ENCODE measurements around the gene CMYA5.
"Not testable (repeated sequence)": the region's sequence is repeated elsewhere in the genome, so short reads cannot be mapped to it uniquely, and the experiment has no call there.

Gene CMYA5

DNA sequence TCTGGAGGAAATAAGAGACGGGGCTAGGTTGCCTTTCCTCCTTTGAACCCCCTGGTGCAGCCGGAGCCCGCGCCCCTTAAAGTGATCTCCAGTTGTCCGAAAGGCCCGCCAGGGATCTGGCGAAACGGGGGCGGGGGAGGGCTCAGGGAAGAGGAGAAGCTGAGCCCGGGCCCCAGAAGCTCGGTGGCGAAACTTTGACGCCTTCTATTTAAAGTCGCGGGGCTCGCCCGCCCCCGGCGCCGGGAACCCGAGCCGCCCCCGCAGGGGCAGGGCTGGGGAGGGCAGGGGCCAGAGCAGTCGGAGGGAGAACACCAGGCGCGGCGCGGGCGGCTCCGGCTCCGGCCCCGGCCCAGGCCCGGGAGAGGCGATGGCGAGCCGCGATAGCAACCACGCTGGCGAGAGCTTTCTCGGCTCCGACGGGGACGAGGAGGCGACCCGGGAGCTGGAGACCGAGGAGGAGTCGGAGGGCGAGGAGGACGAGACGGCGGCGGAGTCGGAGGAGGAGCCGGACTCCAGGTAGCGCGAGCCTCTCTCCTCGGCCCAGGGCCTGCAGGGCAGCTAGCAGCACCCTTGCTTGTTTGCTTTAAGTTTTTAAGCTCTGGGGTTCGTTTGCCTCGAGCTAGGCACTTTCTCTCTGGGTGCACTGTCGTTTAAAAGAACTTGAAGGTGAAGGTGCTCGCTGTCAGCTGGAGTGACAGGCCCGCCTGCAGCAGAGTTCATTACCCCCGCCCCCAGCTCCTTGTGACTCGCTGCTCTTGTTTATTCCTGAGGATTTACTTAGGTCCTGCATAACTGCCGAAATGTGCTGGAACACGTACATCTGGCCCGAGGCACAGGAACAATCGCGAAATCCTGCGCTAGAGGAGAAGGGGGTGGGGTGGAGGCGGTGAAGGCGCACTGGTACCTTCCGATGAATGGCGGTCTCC lies at the start of gene CMYA5:
Gene CMYA5 (plus strand): TSS at position 296 of the 926 bp plus-strand sequence. CDS start 72 bp downstream, at position 368.
- no peak for DNase-seq

DNA sequence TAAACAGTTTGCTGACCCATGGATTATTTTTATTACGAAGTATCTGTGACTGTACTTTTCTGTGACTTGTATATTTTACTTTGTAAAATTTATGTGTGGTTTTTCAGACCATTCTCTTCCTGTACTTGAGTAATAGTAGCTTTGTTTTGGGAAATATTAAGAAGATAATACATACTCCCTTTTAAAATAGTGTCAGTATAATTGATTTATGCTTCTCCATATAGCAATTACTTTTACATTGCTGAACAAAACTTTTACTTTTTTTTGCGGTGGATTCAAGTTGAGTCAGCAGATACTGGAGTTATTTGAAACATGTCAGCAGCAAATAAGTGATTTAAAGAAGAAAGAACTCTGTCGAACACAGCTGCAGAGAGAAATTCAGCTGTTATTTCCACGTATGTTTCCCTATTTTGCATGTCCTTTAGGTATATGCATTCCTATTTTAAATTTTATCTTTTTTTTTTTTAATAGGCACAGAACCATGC lies 49.0 kb upstream of the CMYA5 start:
- no peak for DNase-seq

DNA sequence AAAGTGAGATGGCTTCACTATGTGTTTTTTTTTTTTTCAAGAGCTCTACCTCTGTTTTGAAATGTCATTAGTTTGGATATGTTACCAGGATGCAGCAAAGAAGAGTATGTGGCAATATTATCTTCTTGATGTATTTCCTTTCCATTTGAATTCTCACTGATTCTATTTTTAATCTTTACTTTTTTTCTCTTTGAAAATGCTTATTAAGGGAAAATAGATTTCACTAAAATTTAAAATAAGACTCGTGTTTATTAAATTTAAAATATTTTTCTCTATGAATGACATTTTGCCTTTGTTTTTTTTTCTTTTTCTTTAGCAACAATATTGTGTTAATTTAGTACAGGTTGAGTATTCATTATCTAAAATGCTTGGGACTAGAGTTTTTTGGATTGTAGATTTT lies 48.2 kb upstream of the CMYA5 start:
- no peak for DNase-seq

DNA sequence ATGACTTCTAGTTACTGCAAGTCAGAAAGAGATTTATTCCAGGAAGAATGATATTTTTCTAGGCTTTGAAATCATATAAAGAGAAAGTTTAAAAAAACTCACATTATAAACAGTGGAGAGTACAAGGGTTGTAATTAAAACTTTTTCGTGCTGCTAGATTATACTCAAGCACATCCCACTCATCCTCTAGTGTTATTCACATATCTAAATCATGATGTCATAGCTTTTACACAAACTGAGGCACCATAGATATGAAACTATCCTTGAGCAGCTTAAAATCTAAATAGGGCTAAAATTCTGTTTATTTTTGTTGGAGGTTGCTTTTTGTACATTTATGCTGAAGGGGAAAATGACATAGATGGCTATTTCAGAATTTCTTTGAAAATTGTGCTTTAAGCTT lies 47.4 kb upstream of the CMYA5 start:
- no peak for DNase-seq

DNA sequence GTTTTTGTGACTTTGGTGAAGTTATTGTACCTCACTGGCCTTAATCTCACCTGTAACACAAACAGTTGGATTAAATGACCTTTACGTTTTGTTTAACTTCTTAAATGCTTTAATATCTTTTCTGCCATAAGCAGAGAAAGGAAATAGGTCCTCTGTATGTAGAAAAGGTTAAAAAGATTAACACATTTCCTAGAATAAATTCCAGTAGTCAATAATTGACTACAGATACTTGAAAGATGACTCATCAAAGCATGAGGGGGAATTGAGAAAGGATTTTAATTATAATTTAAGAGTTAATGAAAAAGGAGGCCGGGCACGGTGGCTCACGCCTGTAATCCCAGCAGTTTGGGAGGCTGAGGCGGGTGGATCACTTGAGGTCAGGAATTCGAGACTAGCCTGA lies 35.8 kb upstream of the CMYA5 start:
- no peak for DNase-seq

DNA sequence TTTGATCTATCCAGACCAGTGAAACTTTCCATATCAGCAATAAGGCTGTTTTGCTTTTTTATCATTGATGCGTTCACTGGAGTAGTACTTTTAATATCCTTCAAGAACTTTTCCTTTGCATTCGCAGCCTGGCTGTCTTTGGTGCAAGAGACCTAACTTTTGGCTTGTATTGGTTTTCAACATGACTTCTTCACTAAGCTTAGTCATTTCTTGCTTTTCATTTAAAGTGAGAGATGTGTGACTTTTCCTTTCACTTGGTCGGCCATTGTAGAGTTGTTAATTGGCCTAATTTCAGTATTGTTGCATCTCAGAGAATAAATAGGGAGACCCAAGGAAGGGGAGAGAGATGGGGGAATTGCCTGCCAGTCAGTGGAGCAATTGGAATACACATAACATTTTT lies 26.4 kb upstream of the CMYA5 start:
- DNase-seq = no peak

DNA sequence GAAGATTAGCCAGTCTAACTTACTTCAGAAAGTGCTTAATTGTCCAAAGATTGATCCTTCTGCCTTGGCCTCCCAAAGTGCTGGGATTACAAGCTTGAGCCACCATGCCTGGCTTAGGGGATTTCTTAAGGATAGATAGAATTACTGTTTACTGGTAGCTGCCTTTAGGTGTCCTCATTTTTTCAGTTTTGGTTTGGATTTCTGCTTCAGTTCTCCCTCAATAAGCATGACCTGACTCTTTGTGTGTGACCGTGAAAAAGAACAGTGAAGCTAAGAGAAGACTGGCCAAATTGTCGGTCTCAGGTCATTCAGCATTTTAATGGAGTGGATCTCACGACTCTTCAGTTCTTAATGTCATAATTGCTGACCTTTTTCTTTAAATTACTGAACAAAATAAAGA lies 22.9 kb upstream of the CMYA5 start:
- no peak for DNase-seq

DNA sequence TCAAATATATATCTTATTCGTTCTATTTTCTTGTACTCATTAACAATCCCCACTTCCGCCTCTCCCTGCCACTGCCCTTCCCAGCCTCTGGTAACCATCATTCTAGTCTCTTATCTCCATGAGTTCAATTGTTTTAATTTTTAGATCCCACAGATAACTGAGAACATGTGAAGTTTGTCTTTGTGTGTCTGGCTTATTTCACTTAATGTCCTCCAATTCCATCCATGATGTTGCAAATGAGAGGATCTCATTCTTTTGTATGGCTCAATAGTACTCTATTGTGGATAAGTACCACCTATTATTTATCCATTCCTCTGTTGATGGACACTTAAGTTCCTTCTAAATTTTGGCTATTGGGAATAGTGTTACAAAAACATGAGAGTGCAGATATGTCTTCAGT lies 17.2 kb upstream of the CMYA5 start:
- no peak for DNase-seq

DNA sequence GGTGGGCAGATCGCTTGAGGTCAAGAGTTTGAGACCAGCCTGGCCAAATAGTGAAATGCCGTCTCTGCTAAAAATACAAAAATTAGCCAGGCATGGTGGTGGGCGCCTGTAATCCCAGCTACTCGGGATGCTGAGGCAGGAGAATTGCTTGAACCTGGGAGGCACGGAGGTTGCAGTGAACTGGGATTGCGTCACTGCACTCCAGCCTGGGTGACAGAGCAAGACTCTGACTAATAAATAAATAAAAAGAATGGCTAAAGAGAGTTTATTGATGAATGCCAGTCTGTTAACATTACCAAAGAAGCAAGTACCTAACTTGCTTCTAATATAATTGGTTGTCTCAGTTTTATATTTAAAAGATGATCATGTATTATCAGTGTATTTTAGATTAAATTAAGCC lies 13.3 kb upstream of the CMYA5 start:
- DNase-seq = not testable (repeated sequence)

DNA sequence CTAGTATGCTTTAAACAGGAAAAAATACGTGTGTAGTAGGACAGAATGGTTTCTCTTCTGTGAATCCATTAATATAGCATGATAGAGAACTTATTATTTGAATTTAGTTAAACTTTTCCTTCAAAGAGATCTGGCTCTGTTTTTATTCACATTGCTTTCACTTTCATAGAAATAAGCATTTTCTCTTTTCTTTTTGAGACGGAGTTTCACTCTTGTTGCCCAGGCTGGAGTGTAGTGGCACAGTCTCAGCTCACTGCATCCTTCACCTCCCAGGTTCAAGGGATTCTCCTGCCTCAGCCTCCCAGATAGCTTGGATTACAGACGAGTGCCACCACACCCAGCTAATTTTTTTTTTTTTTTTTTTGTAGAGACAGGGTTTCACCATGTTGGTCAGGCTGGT lies 7.5 kb upstream of the CMYA5 start:
- peak; percentile 13 for DNase-seq

DNA sequence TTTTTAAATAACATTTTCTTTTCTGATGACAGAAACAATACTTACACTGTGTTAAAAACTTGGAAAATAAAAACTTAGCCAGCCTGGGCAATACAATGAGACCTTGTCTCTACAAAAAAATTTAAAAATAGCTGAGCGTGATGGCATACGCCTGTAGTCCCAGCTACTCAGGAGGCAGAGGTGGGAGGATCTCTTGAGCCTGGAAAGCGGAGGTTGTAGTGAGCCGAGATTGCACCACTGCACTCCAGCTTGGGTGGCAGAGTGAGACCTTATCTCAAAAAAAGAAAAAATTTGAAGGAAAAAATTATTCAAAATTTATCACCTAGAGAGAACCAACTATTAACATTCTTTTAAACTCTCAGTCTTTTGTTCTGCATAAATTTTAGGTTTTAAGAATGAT lies 4.9 kb upstream of the CMYA5 start:
- no peak for DNase-seq

DNA sequence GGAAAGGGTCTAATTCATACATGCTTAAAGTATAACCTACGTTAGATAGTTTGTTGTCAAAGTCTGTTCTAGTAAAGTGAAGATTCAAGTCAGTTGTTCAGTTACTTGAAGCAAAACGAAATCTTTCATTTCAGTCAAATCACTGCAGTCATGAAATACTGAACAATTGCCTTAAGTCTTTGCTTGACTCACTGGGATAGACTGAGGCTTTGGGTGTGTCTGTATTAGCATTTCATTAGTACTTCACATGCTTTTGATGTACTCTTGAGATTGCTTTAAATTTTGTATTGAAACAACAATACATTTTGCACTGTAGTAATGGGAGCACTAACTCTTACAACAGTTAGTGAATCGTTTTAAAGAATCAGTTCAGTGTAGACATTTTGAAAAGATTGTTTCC lies 4.0 kb upstream of the CMYA5 start:
- DNase-seq = no peak

DNA sequence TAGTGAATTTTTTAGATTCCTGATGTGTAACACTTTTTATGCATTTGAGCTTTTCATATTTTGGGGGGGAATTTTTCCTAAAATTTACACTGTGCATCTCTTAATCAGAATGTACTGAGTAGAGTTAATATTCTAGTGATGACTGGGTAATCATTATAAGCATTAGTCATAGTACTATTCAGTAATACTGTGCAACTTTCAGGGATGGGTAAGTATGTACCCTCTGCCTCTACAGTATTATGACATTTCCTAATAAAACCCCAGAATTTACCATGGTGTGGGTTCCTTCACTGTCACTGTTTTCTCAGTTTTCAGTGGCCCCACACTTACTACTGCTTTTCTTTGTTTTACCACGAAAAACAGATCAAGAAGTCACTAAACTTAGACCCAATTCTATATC lies 2.8 kb upstream of the CMYA5 start:
- no peak for DNase-seq

DNA sequence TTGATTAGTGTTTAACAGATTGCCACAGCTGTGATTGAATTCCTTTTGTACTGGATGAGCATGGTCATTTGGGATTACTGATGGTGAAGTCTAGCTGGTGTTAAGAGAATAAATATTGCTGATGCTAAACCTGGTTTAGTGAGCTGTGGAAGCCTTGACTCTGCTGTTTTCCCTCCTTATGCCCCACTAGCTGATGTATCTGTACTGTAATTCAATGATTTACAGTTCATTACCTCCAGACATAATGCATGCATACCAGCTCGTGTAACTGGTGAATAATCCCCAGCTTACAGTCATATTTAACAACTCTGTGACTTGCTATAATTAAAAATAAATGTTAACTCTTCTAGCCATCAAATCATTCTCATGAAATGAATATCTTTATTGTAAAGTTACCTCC lies 1.7 kb upstream of the CMYA5 start:
- DNase-seq = no peak

DNA sequence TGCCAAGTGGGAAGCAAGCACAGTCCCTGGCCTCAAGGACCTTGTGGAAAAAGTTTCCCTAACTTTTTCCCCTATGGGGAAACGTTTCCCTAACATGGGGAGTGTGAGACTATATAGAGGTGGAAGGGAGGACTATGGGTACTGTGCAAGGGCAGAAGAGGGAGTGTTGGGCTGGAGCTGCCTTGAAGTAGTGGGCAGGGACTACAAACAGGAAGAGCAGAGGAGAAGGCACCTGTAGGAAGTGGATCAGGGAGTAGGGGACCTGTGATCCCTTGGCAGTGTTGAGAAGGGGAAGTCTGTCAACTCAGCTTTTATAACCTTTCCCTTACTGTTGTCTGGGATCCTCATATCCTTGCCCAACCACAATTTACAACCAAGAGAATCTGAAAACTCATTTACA lies 1.4 kb downstream of the CMYA5 start:
- DNase-seq = no peak

DNA sequence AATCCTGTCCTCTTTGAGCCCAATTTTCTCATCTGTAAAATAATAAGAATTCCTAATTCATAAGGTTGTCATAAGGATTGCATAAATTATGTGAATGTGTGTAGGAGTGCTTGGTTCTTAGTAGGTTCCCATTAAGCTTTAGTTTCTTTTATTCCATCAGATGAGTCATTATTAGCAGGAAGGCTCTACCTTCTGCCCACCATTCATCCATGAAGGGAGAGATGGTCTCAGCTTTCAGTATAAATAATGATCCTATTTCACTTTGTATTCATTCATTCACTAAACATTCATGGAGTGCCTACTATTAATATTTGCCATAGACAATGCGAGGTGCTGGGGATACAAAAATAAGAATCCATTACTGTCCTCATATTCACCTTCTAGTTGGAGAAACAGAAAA lies 3.0 kb downstream of the CMYA5 start:
- DNase-seq = no peak

DNA sequence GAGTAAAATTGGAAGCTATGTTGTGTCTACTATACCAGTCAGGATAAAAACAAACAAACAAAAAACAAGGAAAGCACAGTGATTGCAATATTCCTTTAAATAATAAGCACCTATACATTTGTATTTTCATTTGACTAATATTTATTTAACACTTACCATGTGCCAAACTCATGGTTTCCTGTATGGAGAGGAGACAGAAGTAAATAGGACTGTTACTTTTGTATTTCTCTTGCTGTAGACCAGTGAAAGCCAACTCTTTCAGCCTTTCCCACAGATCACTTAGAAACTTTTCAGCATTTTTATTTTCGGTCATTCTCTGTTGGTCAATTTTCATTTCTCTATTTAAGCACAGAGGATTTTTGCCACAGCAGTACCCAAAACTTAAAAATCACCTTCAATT lies 4.5 kb downstream of the CMYA5 start:
- no peak for DNase-seq

DNA sequence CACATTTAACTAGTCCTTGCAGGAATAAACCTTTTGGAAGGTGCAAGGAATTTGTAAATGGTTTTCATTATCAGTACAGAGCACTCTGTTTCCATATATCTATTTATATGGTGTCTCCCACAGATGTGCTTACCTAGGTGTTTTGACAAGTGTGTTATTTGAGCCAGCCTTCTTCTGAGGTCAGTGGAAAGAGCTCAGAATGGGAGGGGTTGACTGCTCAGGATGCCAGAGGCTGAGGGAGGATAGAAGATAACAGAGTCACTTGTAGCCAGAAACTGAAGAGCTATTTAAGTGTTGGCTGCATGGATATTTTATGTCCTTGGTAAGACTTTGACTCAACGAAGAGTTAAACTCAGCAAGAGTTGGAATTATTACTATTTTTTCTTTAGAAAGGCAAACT lies 5.0 kb downstream of the CMYA5 start:
- DNase-seq = no peak

DNA sequence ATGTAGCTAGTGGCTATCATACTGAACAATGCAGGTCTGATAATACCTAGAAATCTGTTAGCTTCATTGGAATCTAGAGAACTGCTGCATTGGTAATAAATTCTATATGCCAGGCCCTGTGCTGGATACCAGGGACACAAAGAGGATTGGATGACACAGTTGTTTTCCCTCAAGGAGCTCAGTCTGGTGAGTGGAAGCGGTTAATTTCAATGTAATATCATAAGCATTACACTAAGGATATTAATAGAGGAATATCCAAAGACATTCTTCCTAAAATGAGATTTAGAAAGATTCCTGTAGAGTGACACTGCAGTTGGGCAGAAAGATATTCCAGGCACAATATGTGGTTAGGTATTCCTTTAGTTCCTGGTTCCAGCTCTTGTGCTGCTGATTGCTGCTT lies 5.9 kb downstream of the CMYA5 start:
- no peak for DNase-seq

DNA sequence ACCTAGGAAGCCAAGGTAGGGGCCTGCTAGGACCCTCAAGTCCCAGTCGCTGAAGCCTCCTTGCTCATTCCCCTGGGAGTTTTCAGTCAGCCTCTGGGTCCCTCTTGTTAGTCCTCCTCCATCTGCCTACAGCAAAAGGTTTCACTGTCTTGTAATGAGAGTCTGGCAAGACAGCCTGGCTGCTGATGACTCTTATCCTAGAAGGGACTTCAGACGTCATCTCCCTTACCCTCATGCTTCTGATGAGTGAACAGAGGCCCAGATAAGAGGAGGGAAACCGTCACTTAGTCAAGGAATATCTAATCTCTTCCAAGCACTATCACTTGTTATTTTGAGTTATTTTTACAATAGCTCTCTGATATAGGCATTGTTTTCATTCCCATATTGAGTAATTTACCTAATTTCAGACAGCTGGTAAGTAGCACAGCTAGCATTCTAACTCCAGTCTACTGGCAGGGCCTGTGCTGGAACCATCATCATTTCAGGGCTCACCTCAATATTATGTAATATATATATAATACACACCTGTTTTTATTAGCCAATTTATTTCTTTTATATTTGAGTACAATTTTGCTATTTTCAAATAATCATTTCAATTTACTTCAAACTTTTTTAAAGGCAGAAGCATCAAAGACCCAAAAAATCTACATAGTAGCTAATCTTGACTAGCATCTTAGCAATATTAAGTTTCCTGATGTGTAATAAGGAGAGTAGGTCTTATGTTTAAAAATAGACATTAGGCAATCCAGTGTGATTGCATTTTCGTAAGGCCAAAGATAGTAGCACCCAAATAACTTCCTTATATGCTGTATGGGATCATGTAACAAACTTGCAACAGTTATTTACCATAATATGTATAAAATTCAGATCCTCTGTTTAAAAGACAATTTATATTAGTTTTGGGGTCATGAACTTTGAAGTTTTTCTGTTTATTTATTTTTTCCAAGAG lies 7.9 kb downstream of the CMYA5 start:
- DNase-seq = peak; percentile 72

DNA sequence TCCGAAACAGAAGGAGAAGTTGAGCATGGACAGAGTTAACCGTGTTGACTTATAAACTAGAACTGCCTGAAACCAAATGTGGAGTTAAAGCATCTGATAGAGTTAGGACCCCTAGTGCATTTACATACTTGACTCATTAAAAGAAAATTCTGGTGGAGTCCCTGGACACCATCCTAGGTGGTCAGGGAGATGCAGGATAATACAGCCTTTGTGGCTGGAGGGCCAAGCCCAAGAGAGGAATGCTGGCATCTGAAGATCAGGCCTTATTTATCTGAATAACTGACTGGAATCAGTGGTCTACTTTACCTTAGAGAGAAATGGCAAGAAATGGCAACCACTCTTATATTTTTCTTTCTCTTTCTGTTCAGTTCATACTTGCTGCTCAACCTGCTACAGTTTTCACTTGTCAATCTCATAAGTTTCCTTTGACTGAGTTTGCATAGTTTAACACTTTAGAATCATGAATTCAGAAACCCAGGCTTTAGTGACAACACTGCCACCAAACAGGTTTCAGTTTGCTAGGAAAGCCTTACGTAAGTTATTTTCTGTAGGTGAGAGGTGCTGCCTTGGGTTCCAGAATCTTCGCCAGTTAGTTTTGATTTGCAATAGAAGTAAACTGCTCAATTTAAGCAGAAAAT lies 10.2 kb downstream of the CMYA5 start:
- DNase-seq = no peak

DNA sequence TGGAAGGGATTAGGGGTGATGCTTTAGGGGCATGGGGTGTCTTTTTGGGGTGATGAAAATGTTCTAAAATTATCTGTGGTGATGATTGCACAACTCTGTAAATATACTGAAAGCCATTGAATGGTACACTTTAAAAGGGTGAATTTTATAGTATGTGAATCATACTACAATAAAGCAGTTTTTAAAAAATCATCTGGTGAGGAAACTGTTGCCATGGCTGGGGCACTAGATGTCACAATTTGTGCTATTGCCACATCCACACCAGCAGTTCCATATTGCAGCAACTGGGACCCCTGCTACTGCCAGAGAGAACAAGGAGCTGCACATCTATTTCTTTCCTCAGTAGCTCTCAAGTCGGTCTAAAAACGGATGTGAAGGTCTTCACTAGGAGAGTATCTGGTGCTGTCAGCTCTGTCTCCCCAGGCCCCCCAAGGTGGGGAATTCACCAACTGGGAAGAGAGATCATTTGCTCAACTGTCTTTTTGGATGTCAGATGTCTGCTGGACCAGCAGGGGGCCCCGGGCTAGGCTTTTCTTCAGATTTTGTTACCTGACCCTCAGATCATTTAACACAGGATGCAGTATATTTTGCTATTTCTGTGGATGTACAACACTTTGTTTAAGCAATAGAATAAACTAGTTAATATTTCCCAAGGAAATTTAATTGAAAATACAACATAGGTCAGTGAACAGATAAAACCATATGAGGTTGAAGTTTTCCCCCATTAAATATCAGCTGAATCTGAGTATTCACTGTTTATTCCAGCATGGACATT lies 13.2 kb downstream of the CMYA5 start:
- peak; percentile 42 for DNase-seq

DNA sequence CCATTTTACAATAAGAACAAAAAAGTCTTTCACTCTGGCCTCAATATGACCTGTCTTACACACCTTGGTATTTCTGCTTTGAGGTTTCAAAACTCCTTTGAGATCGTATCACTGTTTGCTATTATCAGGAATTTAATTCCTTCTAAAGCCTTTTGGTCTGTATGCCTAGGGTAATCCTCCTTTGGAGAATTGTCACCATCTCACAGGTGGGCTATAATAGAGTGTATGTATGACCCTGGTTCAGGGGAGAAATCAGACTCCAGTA lies 13.7 kb downstream of the CMYA5 start:
- no peak for DNase-seq

Data from suppressor macrophage treated with lipopolysaccharide for 4 hours (primary cell).